ENCODE data around the gene ZDHHC4.

- TF ChIP-seq CTCF (conservative IDR thresholded peaks at IDR 0.05; ENCODE audit: low read depth, low read length) (no peak), EZH2phosphoT487 (IDR thresholded peaks at IDR 0.05; ENCODE audit: borderline replicate concordance, low read length) (no peak)
Measured at GRCh38 chr7:6621195-6622133, 44.2 kb downstream of the ZDHHC4 start.
